Erythroblast (primary cell): ENCODE results near the gene GGTLC1.
"Not testable (repeated sequence)": the region's sequence is repeated elsewhere in the genome, so short reads cannot be mapped to it uniquely, and the experiment has no call there.

Experiments
- GATA1 ChIP-seq: IDR thresholded peaks from 2 replicates; pipeline ENCODE4 v1.6.1; 2011; ENCODE audit warnings: low read depth, mild to moderate bottlenecking, control low read depth, low read length, moderate library complexity
- POLR2A ChIP-seq: IDR thresholded peaks from 2 replicates; pipeline ENCODE4 v1.6.1; 2011; ENCODE audit warnings: mild to moderate bottlenecking, low read length

DNA sequence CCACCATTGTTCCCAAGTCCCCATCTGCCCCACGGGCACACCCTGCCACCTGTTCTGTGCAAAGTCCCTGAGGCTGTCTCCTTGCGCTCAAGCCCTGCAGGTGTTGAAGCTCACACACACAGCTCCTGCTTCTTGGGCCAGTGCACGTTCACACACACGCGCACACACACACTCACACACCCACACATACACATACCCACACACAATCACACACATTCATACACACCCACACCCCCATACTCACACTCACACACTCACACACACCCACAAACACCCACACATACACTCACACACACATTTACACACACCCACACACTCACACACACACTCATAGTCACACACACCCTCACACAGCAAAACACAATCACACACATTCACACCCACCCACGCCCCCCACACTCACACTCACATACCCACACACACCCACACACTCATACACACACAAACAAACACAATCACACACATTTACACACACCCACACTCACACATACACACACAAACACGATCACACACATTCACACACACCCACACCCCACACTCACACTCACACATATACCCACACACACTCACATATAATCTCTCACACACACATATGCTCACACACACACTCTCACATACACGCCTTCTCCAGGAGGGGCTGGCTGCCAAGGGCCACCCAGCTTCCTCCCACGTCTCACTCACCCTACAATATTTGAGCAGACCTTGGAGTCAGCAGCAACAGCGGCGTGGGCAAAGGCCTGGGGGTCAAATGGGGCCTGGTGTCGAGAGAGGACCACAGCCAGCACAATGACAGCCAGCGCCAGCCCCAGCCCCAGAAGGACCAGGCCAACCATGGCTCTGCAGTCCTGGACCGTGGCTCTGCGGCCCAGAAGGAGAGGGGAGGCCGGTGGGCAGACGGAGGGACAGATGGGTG, 8.4 kb downstream of the GGTLC1 start:
- not testable (repeated sequence) for TF ChIP-seq POLR2A, GATA1
